ENCODE results near the gene TMEM223.

The TMEM223 gene

DNA sequence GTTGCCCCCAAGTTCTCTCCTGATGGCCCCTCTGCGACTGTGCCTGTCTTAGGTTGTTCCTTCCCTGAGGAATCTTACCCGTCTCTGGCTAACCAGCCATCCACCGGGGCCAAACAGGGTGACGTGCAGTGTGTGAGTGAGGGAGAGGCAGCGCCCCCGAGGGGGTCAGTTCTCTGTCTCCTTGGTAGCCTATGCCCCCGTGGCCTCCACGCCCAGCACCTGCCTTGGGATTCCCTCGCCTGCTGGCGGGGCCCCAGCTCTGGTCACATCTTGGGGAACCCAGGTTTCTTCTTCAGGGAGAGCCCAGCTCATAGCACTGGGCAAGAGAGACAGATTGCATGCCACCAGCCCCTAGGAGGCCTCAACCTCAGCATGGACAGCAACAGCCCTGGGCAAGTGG is 7.7 kb upstream of the TMEM223 start:
- no peak for DNase-seq

DNA sequence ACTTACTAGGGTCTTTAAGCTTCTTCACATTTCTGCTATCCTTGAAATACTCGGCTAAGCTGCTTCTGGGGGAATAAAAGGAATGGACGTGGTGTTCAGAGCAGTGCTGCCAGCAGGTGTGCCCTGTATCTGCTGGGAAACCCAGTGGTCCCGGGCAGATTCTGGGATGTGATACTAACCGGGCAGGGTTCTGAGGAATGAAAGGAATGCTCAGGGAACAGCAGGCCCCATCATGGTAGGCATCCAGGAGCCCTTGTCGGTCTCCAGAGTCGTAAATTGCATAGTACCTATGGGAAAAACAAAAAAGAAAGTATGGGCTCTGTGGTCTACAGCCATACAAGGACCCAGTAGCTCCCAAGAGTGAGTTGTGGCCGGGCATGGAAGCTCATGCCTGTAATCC is 4.5 kb upstream of the TMEM223 start:
- DNase-seq, result no peak

GRCh38 chr11:62794201-62794775 is 2.5 kb upstream of the TMEM223 start:
- no peak for DNase-seq

GRCh38 chr11:62792202-62792575 is 383 bp upstream of the TMEM223 start:
- no peak for DNase-seq

DNA sequence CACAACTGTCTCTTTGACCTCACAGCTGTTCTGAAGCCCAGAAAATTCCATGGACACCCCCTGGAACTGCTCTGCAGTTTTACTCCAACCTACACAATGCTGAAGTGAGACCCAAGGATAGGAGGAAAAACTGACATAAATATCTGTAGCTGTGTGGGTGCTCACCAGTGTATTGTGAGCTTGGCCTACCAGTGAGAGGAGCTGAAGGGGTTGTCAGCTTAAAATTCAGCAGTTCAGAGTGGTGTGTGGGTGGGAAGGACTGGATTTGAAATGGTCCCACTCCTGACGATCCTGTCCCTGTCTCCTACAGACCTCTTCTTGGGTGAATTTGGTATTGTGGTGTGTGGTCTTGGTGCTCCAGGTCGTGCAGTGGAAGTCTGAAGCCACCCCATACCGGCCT is 2.2 kb downstream of the TMEM223 start:
- no peak for DNase-seq

GRCh38 chr11:62788991-62789390 is 2.8 kb downstream of the TMEM223 start:
- DNase-seq, result no peak

- DNase-seq, result peak; percentile 97 to 99
Measured at GRCh38 chr11:62787005-62787759, 4.6 kb downstream of the TMEM223 start, which contains the start of gene TMEM179B. Gene TMEM179B (plus strand): TSS chr11:62787402. CDS start chr11:62787432, 30 bp downstream.

DNA sequence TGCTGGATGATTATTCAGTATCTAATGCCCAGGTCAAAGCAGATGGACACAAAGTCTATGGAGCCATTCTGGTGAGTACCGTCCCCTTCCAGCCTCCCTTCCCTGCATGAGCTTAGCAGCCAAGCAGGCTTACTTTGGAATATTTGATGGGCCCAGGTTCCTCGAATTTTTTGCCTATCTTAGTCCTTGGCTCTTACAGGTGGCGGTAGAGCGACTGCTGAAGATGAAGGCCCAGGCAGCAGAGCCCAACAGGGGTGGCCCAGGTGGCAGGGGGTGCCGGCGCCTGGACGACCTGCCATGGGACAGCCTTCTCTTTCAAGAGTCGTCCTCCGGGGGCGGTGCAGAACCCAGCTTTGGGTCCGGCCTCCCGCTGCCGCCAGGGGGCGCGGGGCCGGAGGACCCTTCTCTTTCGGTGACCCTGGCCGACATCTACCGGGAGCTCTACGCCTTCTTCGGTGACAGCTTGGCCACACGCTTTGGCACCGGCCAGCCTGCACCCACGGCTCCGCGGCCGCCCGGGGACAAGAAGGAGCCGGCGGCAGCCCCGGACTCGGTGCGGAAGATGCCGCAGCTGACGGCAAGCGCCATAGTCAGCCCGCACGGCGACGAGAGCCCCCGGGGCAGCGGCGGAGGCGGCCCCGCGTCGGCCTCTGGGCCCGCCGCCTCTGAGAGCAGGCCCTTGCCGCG is 5.3 kb downstream of the TMEM223 start:
- DNase-seq, result peak; percentile 80 to 93

DNA sequence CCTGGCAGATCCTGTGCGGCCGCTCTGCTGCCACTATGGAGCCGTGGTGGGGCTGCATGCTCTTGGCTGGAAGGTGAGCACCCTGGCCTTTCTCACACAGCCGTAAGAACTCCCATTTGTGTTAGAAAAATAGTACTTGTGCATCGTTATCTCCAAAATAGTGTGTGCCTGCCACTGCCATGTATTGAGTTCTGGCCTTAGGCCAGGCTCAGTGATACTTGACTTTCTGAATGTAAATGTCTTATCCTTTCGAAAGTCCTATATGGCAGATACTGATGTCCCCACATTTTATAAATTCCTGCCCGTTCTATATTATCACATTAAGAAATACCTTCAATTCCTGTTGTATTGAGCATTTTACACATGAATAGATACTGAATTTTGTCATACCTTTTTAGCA is 9.1 kb downstream of the TMEM223 start:
- DNase-seq, result no peak

DNA sequence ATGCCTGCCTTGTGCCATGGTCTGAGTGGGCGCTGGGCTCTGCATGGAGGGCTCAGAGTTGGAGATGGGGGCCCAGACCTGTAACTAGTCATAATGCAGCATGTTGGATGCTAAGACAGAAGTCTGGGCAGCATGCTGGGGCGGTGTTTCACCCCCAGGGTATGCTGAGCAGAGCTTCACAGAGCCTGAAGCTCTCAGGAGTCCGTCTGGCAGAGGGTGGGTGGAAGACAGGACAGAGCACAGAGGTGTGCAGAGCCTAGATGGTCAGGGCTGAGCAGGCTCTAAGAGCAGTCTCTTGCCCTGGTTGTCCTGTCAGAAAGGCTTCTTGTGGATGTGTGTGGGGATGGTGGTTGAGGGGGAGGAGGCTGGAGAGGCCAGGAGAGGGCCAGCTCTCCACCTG is 13.4 kb downstream of the TMEM223 start:
- no peak for DNase-seq

DNA sequence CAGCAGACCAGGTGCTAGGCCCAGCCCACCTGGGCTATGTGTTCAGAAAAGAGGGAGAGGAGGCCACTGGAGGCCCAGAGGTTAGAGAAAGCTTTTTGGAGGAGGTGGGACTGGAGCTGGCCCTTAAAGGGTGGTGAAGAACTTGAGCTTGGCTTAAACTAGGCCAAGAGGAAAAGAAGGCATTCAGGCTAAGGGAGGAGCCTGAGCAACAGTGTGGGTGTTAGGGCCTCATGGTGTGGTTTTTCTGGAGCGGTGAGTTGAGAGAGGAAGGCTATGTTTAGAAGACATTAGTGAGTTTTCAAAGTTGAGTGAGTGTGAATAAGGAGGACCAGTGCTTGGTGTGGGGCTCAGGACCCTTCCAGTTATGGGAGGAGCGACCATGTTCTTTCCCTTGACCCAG is 14.4 kb downstream of the TMEM223 start:
- DNase-seq, result no peak

- no peak for DNase-seq
Measured at GRCh38 chr11:62775646-62776045, 16.2 kb downstream of the TMEM223 start.

DNA sequence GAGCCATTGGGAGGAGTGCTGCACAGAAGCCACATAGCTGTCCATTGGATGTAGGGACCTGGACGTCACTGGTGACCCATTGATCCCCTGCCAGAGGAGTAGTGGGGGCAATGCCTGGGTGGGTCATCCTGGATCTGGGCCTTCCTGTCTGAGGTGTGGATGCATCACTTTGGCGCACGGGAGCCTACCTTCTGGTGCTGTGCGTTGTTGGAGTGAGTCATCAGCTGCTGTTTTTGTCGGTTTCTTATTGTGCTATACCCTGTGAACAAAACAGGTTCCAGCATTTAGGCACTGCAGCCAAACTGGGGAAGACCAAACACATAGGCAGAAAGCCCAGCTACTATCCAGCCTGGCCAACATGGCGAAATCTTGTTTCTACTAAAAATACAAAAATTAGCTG is 17.4 kb downstream of the TMEM223 start:
- DNase-seq, result no peak

DNA sequence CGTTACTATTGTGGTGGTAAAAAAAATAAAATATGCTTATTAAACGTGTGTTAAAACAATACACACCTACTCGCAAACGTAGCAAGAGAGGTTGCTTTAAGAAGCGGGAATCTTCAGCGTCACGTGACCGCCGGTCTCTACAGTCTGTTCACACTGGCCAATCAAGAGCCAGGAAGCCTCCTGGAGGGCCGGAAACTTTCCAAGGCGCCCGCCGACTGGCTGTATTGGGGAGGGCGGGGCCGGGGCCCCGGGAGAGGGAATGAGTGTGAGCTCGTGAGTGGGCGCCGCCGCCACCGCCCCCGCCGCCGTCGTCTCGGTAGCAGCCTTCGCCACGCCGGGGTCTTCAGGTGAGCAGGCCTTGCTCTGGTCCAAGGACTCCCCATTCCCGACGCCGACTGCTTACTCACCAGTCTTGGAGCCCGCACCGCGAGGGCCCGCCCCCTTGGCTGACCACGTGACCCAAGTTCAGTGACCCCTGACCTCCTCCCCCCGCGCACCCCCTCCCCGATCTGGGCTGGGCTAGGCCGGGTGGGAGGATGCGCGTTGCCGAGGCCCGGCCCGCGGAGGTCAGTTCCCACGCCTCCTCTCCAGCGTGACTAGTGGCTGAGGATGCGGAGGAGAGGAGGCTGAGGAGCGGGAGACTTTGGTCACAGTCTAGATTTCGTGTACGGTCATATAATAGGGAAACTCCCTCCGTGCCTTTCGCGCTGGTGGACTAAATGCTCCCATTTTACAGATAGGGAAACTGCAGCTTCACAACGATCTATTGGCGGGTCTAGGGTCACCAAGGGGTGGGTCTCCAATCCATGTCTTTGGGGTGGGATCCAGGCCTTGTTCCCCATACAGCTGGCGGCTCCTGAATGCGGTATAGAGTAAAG is 20.4 kb downstream of the TMEM223 start, which contains the start of gene TAF6L:
Gene TAF6L (plus strand): TSS at position 253 of the 878 bp plus-strand sequence. CDS start 4,388 bp downstream, outside the sequence.
- peak; percentile 98 to 99 for DNase-seq

DNA sequence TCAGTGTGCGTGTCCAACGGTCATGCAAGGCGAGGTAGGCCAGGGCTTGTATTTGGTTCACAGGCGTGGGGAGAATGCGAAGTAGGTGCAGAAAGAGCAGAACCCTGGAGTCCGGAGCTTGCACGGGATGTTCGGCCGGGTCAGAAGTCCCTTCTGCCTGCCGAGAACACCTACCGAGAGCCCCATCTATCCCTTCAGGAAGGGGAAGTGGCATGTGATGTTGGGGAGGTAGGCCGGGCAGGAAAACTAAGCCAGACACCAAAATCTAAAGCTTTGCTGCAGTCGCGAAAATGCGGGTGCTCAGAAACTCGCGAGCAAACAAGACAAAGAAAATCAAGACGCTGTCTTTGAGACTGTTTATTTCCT is 21.0 kb downstream of the TMEM223 start:
- DNase-seq, result peak in 1 of 2 experiments; percentile 76

GRCh38 chr11:62760867-62761227 is 31.0 kb downstream of the TMEM223 start:
- peak in 1 of 2 experiments; percentile 22 for DNase-seq

DNA sequence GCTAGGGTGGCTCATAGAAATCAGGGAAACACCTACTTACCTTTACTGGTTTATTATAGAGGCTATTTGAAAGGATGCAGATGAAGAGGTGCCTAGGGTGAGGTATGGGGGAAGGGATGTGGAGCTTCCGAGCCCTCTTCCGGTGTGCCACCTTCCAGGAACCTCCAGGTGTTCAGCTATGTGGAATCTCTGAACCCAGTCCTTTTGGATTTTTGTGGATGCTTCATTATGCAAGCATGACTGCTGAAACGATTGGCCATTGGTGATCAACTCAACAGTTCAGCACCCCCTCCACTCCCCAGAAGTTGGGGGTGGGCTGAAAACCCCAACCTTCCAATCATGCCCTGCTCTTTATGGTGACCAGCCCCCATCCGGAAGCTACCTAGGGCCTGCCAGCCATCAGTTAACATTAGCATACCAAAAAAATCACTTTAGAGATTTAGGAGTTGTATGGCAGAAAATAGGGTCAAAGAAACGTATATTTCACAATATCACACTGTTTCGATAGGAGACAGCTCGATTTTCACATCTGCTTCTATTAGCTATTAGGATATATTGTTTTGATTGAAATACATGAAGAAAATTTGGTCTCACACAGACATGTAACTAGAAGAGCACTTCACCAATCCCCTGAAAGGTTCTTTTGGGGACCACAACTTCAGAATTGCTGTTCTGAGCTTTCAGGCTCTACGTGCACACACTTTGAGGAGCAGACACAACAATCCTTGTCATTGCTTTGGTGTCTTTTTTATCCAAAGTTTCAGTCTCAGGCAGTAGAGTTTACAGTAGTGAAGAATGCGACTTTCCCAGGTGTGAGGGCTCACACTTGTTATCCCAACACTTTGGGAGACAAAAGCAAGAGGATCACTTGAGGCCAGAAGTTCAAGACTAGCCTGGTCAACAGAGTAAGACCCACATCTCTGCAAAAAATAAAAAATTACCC is 33.7 kb downstream of the TMEM223 start:
- DNase-seq, result no peak

GRCh38 chr11:62755086-62755615 is 36.7 kb downstream of the TMEM223 start:
- DNase-seq, result no peak

GRCh38 chr11:62753736-62754603 is 37.8 kb downstream of the TMEM223 start, which contains the start of gene ZBTB3:
Gene ZBTB3 (minus strand): TSS chr11:62754160. CDS start chr11:62753664, 496 bp downstream.
- DNase-seq, result peak; percentile 100

DNA sequence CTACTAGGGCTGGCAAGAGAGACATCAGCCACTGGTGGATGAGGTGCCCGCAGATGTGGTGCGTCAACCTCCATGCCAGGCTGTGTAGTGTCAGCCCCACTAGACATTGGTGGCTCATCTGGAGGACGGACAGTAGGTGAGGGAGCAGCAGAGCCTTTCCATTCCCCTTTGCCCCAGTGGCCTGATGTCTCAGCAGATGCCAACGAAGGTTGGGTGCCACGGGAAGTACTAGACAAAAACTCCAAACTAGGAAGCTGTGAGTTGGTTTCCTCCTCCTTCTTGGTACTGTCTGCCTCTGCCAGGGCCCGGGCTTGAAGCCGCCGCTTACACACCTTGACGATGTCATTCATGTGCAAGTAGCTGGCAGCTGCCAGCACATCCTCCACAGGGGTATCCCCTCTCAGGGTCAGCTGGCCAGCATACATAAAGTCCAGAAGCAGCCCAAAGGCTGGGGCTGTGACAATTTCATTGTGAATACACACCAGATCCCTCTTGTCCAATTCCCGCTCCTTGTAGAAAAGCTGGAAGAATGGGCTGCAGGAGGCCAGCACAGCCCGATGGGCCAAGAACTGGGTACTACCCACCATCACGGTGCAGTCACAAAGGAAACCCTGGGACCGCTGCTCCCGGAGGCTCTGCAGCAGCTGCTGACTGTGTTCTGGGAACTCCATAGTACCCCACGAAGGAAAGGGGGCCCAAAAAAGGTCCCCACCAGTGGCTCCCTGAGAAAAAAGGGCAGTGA is 38.6 kb downstream of the TMEM223 start:
- no peak for DNase-seq
